ENCODE measurements around the gene ABTB2. TPM values are rescaled to one million over a fixed set of nuclear protein-coding genes. Genes with fewer than 3 reads are reported as not detected.

The ABTB2 gene
- total and polyA plus RNA-seq, 2 of the 8 experiments (the other 6 are each of a cell fraction or from before 2014, with no cell fraction given) = 7.7 to 10.2 TPM

GRCh38 chr11:34214961-34215805 lies 142.6 kb downstream of the ABTB2 start (continued):
- TF ChIP-seq CHD7 (IDR thresholded peaks at IDR 0.05; ENCODE audit: insufficient replicate concordance, low read length) (no peak), E2F6 (IDR thresholded peaks at IDR 0.05) (no peak), PHF8 (conservative IDR thresholded peaks at IDR 0.05; ENCODE audit: low read depth, low read length) (no peak)
